A673 (cell line): ENCODE measurements around the gene SAYSD1. TPM values are rescaled to one million over a fixed set of nuclear protein-coding genes. Genes with fewer than 3 reads are reported as not detected.
A peak's percentile ranks its signal among the peaks of the same experiment; 100 is the strongest.

Experiments used
- BruUV-seq: library from RNA; stranded (reverse); fragments of 400-500 nt; replicated peaks from 2 replicates; lab custom pipeline; 2021; lab: Mats Ljungman, UMichigan
- CTCF ChIA-PET: fragments of 300-600 bp; sonication (Branson Sonifier 250); formaldehyde crosslinking; loops from one replicate; lab custom pipeline; 2022; ENCODE audit warnings: antibody characterized with exemption; lab: Charles Lee
- POLR2A ChIA-PET: fragments of 300-600 bp; sonication (Branson Sonifier 250); formaldehyde crosslinking; loops from one replicate; lab custom pipeline; 2022; ENCODE audit warnings: antibody characterized with exemption; ENCODE audit not compliant: low non-redundant PET; lab: Charles Lee
- DNase-seq: peaks from one replicate; pipeline ENCODE4 v3.0.0-alpha.2; 2015; ENCODE audit warnings: low spot score
- H3K27ac ChIP-seq: fragments of 200-600 bp; sonication (generic); 2 replicates; pipeline ENCODE4 v1.5.1; 2016; ENCODE audit warnings: mixed run types, low read depth, mild to moderate bottlenecking, mixed read lengths, antibody characterized with exemption, low read length; ENCODE audit not compliant: poor library complexity, severe bottlenecking
- H3K27me3 ChIP-seq: fragments of 200-600 bp; sonication (generic); replicated peaks from 2 replicates; pipeline ENCODE4 v1.6.1; 2017; ENCODE audit warnings: mixed run types, low read depth, mild to moderate bottlenecking, mixed read lengths, antibody characterized with exemption, low read length; ENCODE audit not compliant: insufficient read depth, poor library complexity
- H3K36me3 ChIP-seq: fragments of 200-600 bp; sonication (generic); 2 replicates; pipeline ENCODE4 v1.6.1; 2016; ENCODE audit warnings: mixed run types, mild to moderate bottlenecking, mixed read lengths, antibody characterized with exemption, low read length; ENCODE audit not compliant: insufficient read depth, poor library complexity, severe bottlenecking
- H3K4me1 ChIP-seq: fragments of 200-600 bp; sonication (generic); 2 replicates; pipeline ENCODE4 v1.6.1; 2017; ENCODE audit warnings: mixed run types, mild to moderate bottlenecking, mixed read lengths, antibody characterized with exemption, low read length; ENCODE audit not compliant: insufficient read depth, poor library complexity, severe bottlenecking
- H3K4me3 ChIP-seq: fragments of 200-600 bp; sonication (generic); 2 replicates; pipeline ENCODE4 v1.5.1; 2016; ENCODE audit warnings: low read depth, mixed run types, mild to moderate bottlenecking, mixed read lengths, low read length; ENCODE audit not compliant: poor library complexity, severe bottlenecking
- H3K9me3 ChIP-seq: fragments of 200-600 bp; sonication (generic); 2 replicates; pipeline ENCODE4 v1.6.1; 2016; ENCODE audit warnings: mixed run types, low read depth, mild to moderate bottlenecking, mixed read lengths, antibody characterized with exemption, low read length; ENCODE audit not compliant: poor library complexity, severe bottlenecking
- EZH2 ChIP-seq: fragments of 200-600 bp; sonication (generic); IDR thresholded peaks from 2 replicates; pipeline ENCODE4 v1.6.1; 2017; ENCODE audit warnings: borderline replicate concordance, low read depth, mild to moderate bottlenecking, mixed read lengths, antibody characterized with exemption, low read length; ENCODE audit not compliant: poor library complexity, severe bottlenecking
- intact Hi-C: fragments of 100-400 bp; cut with micrococcal nuclease; formaldehyde crosslinking; loops from one replicate; pipeline ENCODE4 v1.10.0; 2022; ENCODE audit not compliant: unreplicated experiment
- total RNA-seq: library from RNA; stranded (reverse); gene quantifications from 2 replicates; pipeline ENCODE4 v1.2.3, GENCODE V29; 2021
- TF ChIP-seq, protein P1 (sequence below): fragments of 300-800, 200-600 bp; sonication (generic); conservative IDR thresholded peaks from 2 replicates; pipeline ENCODE4 v1.5.1; 2017; ENCODE audit warnings: low read depth, mild to moderate bottlenecking, antibody characterized with exemption, low read length, moderate library complexity, mixed read lengths

Gene SAYSD1
- total RNA-seq, 1 experiment from 2014 or later = 16.2 TPM

DNA sequence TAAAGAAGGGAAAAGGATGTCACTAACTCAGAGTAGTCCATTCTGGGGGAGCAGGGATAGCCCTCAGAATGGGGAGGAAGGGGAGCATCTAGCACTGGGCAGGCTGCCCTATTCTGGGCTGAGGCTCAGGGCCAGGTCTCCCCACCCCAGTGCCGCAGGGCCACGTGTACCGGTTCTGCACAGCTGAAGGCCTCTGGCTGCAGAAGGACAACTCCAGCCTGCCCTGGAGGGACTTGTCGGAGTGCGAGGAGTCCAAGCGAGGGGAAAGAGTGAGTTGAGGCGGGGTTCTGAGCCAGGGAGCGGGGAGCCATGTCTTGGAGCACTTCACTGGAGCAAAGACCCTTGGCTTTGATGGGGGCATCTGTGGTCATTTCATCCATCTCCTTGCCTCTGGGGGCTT lies 49.4 kb downstream of the SAYSD1 start:
- TF ChIP-seq EZH2 = no peak
- TF ChIP-seq, protein P1, sequence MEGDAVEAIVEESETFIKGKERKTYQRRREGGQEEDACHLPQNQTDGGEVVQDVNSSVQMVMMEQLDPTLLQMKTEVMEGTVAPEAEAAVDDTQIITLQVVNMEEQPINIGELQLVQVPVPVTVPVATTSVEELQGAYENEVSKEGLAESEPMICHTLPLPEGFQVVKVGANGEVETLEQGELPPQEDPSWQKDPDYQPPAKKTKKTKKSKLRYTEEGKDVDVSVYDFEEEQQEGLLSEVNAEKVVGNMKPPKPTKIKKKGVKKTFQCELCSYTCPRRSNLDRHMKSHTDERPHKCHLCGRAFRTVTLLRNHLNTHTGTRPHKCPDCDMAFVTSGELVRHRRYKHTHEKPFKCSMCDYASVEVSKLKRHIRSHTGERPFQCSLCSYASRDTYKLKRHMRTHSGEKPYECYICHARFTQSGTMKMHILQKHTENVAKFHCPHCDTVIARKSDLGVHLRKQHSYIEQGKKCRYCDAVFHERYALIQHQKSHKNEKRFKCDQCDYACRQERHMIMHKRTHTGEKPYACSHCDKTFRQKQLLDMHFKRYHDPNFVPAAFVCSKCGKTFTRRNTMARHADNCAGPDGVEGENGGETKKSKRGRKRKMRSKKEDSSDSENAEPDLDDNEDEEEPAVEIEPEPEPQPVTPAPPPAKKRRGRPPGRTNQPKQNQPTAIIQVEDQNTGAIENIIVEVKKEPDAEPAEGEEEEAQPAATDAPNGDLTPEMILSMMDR = no peak
- H3K9me3 ChIP-seq = no peaks in the 10 kb centered on the region
- ChIA-PET POLR2A (no interaction called here), CTCF (no interaction called here)
- peaks cover 13% of the 10 kb centered on the region for H3K27me3 ChIP-seq
- H3K4me3 ChIP-seq = no peak overlapping the region
- no peaks in the 10 kb centered on the region for H3K4me1 ChIP-seq
- H3K36me3 ChIP-seq = no peaks in the 10 kb centered on the region
- no peak overlapping the region for H3K27ac ChIP-seq
- intact Hi-C loops = no loop called here
- DNase-seq = no peak
- BruUV-seq = no TSS peak

DNA sequence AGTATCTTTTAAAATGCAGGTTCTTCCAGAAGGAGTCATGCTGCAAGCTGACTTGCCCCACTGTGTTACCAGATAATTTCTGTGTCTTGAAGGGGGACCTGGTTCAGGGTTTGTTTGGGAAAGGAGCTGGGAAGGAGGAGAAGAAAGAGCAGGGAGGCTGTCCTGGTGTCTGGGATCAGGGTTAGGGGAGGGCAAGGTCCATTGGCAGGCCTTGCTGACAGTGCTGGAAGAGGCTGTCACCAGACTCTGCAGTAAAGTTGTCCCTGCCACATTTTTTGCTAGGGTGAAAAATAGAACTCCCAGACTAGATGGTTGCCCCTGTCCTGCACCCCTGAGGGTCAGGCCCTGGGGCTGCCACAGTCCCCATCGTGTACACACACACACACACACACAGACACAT lies 51.5 kb downstream of the SAYSD1 start:
- Histone ChIP-seq H3K36me3 (no peaks in the 10 kb centered on the region), H3K9me3 (no peaks in the 10 kb centered on the region), H3K4me1 (no peaks in the 10 kb centered on the region), H3K27ac (no peak overlapping the region), H3K27me3 (peaks cover 16% of the 10 kb centered on the region), H3K4me3 (no peak overlapping the region)
- BruUV-seq = no TSS peak
- DNase-seq = no peak
- intact Hi-C loops = no loop called here
- CTCF ChIA-PET = no interaction called here
- TF ChIP-seq, protein P1 = no peak
- no peak for TF ChIP-seq EZH2
- POLR2A ChIA-PET = no interaction called here

DNA sequence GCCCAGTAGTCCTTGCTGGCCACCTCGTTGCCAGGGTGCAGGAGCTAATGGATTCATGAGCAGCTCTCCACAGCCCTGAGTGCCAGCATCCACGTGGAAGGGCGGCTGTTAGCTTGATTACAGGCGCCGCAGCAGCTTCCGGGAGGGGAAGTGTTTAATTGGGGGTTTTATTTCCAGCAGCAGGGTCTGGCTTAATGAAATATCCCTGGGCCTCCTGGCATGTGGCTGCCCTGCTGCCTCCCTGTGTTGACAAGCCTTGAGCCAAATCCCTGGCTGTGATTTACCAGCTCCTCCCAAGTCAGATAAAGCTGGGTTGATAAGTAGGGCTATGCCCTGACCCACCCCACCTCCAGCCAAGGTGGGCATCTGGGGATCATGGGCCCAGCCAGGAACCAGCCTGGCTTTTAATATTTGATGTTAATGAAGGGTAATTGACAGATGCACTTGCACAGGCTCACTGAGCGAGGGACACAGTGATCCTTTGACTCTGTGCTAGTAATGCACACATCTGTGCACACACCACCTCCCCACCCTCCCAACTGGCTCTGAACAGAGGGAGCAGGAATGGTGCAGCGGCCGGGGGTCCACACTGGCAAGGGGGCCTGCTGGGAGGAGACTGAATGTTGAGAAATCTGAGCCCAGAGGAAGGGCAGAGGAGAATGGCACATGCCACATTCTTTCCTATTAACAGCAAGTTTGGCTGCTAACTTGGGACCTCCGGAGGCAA lies 52.8 kb downstream of the SAYSD1 start:
- Histone ChIP-seq H3K27me3 (peaks cover 16% of the 10 kb centered on the region), H3K4me1 (no peaks in the 10 kb centered on the region), H3K9me3 (no peaks in the 10 kb centered on the region), H3K36me3 (no peaks in the 10 kb centered on the region), H3K4me3 (no peak overlapping the region), H3K27ac (no peak overlapping the region)
- no TSS peak for BruUV-seq
- TF ChIP-seq, protein P1 = no peak
- TF ChIP-seq EZH2 = no peak
- intact Hi-C loops = no loop called here
- ChIA-PET CTCF (no interaction called here), POLR2A (interaction anchor here (1.0 kb wide), 1 partner anchor 129 kb away, joined by 5 read pairs; no protein-coding TSS in a partner anchor)
- peak; percentile 47 for DNase-seq
